ENCODE data around the gene TNFRSF6B.

The TNFRSF6B gene

DNA sequence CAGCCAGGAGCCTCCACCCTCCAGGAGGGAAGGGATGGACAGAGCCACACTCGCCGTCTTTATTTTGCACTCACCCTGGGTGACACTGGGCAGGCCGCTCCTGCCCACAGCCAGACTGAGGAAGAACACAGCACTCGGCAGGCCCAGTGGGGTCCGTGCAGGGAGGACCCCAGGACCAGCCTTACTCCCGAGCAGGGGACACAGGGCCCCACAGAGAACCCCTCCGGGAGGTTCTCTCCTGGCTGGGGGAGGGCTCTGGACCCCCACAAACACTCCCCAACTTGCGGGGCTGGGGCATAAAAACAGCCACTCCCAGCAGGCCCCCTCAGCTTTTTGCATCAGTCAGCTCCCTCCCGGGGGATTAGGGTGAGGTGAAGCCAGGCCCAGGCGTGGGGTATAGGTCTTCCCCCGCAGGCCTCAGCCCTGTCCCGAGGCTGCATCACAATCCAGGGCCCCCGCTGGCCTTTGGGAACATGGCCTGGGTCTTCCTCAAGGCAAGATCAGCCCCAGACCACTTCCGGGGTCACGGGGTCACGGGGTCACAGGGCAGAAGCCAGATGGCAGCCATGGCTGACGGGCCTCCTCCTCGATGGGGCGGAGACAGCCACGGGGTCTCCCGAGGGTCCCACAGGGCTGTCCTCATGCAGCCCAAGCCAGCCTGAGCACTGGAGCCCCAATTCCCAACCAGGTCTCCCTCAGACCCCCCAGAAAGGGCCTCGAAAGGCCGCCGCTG is 3.2 kb downstream of the TNFRSF6B start:
- H3K4me3 ChIP-seq (ENCODE audit: low read depth, low read length): no peak overlapping the region
- no peak for TF ChIP-seq CTCF (IDR thresholded peaks at IDR 0.05; ENCODE audit: low read depth, low read length, missing control alignments)
- DNase-seq (ENCODE audit: low read depth): no peak

DNA sequence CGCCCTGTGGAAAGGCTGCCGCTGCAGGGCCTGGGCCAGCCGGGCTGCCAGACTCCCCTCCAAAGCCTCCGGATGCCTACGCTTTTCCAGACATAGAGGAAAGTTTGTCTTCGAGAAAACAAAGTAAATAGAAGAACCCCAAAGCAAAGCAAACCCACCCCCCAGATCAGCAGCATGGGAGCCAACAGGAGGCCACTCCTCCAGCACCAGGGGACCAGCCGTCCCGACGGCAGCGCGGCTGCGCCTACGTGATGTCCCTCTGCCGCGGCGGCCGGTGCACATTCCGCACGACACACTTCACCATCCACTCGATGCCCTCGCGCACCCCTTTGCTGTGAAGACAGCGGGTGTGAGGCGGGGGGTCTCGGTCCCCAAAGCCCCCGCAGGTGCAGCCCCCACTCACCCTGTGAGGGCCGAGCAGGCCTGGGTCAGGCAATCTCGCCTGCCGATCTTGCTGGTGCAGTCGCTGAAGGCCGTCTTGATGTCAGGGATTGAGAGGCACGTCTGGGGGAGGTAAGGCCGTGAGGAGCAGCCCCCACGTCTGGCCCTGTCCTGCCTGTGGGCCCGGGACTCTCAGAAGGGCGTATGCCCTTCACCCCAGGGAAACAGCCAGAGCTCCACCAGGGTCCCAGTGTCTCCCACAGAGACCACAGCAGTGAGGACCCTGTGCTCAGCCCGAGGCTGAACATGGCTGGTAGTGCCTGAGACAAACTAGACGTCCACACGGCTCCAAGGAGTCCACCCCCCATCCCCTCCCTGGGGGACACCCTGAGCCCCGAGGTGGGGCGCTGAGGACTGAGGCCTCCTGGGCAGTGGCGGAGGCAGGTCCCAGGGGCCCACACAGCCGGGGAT is 4.0 kb downstream of the TNFRSF6B start:
- DNase-seq (ENCODE audit: low read depth): no peak
- no peak for TF ChIP-seq CTCF (IDR thresholded peaks at IDR 0.05; ENCODE audit: low read depth, low read length, missing control alignments)
- H3K4me3 ChIP-seq (ENCODE audit: low read depth, low read length): no peak overlapping the region

- H3K4me3 ChIP-seq (ENCODE audit: low read depth, low read length): no peak overlapping the region
- DNase-seq (ENCODE audit: low read depth): no peak
- no peak for TF ChIP-seq CTCF (IDR thresholded peaks at IDR 0.05; ENCODE audit: low read depth, low read length, missing control alignments)
Measured at GRCh38 chr20:63701051-63701328, 4.5 kb downstream of the TNFRSF6B start.

DNA sequence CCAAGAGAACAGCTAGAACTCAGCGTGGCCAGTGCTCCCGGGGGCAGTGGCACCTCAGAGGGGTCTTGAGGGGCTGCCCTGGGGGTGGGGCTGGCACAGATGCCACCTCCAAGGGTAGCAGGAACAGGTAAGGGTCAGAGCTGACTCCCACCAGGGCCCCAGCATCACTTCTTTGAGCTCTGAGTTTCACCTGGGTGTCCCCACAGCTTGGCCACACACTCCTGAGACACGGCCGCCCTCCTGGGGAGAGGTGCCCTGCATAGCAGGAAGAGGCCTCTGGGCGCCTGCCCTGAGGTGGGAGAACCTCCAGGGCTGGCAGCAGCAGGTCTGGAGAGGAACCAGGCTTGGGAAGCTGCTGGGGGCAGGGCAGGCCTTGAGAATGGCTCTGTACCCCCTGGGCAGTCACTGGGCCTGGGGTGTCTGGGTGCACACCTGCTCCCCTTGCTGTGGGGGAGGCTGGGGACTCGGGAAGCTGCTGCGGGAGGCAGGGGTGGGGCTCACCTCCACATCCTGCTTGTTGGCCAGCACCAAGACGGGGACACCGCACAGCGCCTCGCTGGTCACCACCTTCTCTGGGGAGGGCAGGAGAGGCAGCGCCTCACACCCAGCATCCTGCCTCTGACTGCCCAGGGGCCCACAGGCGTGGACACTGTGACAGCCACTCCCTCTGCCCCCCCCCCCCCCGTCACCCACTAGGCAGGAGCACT is 5.0 kb downstream of the TNFRSF6B start:
- DNase-seq (ENCODE audit: low read depth): no peak
- TF ChIP-seq CTCF (IDR thresholded peaks at IDR 0.05; ENCODE audit: low read depth, low read length, missing control alignments): no peak

GRCh38 chr20:63702036-63702665 is 5.7 kb downstream of the TNFRSF6B start:
- DNase-seq (ENCODE audit: low read depth): no peak

More for the DNA sequence above, 5.0 kb downstream of the TNFRSF6B start:
- H3K4me3 ChIP-seq (ENCODE audit: low read depth, low read length): no peak overlapping the region

More at GRCh38 chr20:63702036-63702665, 5.7 kb downstream of the TNFRSF6B start:
- no peak for TF ChIP-seq CTCF (IDR thresholded peaks at IDR 0.05; ENCODE audit: low read depth, low read length, missing control alignments)
- H3K4me3 ChIP-seq (ENCODE audit: low read depth, low read length): no peak overlapping the region

Measured in GM12864 (cell line).